ENCODE data around the gene SDK2.

The SDK2 gene

GRCh38 chr17:73511719-73512115 is 132.5 kb downstream of the SDK2 start:
- no peak for DNase-seq

GRCh38 chr17:73510981-73511718 is 133.1 kb downstream of the SDK2 start:
- peak in 26 of 56 donors; percentile 8 to 68 (median 33) for DNase-seq

GRCh38 chr17:73508931-73509605 is 135.2 kb downstream of the SDK2 start:
- no peak for DNase-seq

GRCh38 chr17:73508057-73508930 is 136.0 kb downstream of the SDK2 start:
- no peak for DNase-seq

GRCh38 chr17:73506470-73507435 is 137.5 kb downstream of the SDK2 start:
- DNase-seq: no peak

- no peak for DNase-seq
Measured at GRCh38 chr17:73503560-73503959, 140.7 kb downstream of the SDK2 start.

GRCh38 chr17:73500414-73500999 is 143.7 kb downstream of the SDK2 start:
- no peak for DNase-seq

- no peak for DNase-seq
Measured at GRCh38 chr17:73498886-73499554, 145.2 kb downstream of the SDK2 start.

- DNase-seq: no peak
Measured at GRCh38 chr17:73498176-73498575, 146.1 kb downstream of the SDK2 start.

- DNase-seq: no peak
Measured at GRCh38 chr17:73497721-73498120, 146.5 kb downstream of the SDK2 start.

GRCh38 chr17:73496232-73496631 is 148.0 kb downstream of the SDK2 start:
- no peak for DNase-seq

GRCh38 chr17:73495641-73496040 is 148.6 kb downstream of the SDK2 start:
- DNase-seq: no peak

GRCh38 chr17:73494950-73495349 is 149.3 kb downstream of the SDK2 start:
- no peak for DNase-seq

- no peak for DNase-seq
Measured at GRCh38 chr17:73493956-73494926, 150.0 kb downstream of the SDK2 start.

GRCh38 chr17:73492821-73493814 is 151.1 kb downstream of the SDK2 start:
- peak in 1 of 56 donors; percentile 15 for DNase-seq

- no peak for DNase-seq
Measured at GRCh38 chr17:73492125-73492820, 152.0 kb downstream of the SDK2 start.

- DNase-seq: no peak
Measured at GRCh38 chr17:73491648-73492047, 152.6 kb downstream of the SDK2 start.
